T-cell (primary cell): ENCODE measurements around the gene BACE2. TPM values are rescaled to one million over a fixed set of nuclear protein-coding genes. Genes with fewer than 3 reads are reported as not detected.
A peak's percentile ranks its signal among the peaks of the same experiment; 100 is the strongest.

Experiments
- ATAC-seq, 4 experiments: fragments of 200-7000 bp in 3 of 4; fragments of 150-1000 bp in 1 of 4; cut with Tn5 transposase; replicated peaks in 1 of 4; 1 replicate in 3 of 4; 2 replicates in 1 of 4; pipeline ENCODE4 v1.10.0; 2021; ENCODE audit warnings: moderate library complexity in 3 of 4, mild to moderate bottlenecking in 2 of 4, moderate number of reproducible peaks in 1 of 4
- CTCF ChIA-PET, 2 donors: fragments of 300-600 bp; sonication (Branson Sonifier 250); formaldehyde crosslinking; loops; one replicate each; lab custom pipeline; 2022; ENCODE audit warnings: antibody characterized with exemption in 2 of 2; lab: Charles Lee
- POLR2A ChIA-PET, 2 donors: fragments of 300-600 bp; sonication (Branson Sonifier 250); formaldehyde crosslinking; loops; one replicate each; lab custom pipeline; 2022; ENCODE audit warnings: antibody characterized with exemption in 2 of 2; lab: Charles Lee
- DNase-seq, 35 experiments: peaks; one replicate each; pipeline versions ENCODE4 v3.0.0 to v3.0.0-alpha.2; 2013 to 2023
- H3K27ac ChIP-seq: one replicate; pipeline ENCODE4 v1.5.1; 2013; ENCODE audit warnings: low read length
- H3K27me3 ChIP-seq, 2 experiments: replicated peaks in 1 of 2; 1 replicate in 1 of 2; 2 replicates in 1 of 2; pipeline versions ENCODE4 v1.6.1 to v1.7.0; 2013; ENCODE audit warnings: low read length in 1 of 2, mixed read lengths in 1 of 2; ENCODE audit not compliant: control insufficient read depth in 2 of 2, insufficient read depth in 2 of 2; ENCODE audit errors: extremely low read depth in 1 of 2
- H3K36me3 ChIP-seq, 2 donors: 1 replicate in 1 of 2; 2 replicates in 1 of 2; pipeline versions ENCODE4 v1.6.1 to v1.7.0; 2013; ENCODE audit warnings: low read length in 1 of 2; ENCODE audit not compliant: control insufficient read depth in 2 of 2, insufficient read depth in 1 of 2; ENCODE audit errors: extremely low read depth in 1 of 2
- H3K4me1 ChIP-seq, 2 experiments: 1 replicate in 1 of 2; 2 replicates in 1 of 2; pipeline versions ENCODE4 v1.6.1 to v1.7.0; 2013; ENCODE audit warnings: low read length in 2 of 2, mixed read lengths in 1 of 2; ENCODE audit not compliant: insufficient read depth in 2 of 2, control insufficient read depth in 1 of 2; ENCODE audit errors: extremely low read depth in 1 of 2
- H3K4me3 ChIP-seq, 2 donors: 1 replicate in 1 of 2; 2 replicates in 1 of 2; pipeline versions ENCODE4 v1.5.1 to v1.7.0; 2013; ENCODE audit warnings: mild to moderate bottlenecking in 2 of 2, low read length in 1 of 2, moderate library complexity in 1 of 2; ENCODE audit not compliant: control insufficient read depth in 1 of 2; ENCODE audit errors: extremely low read depth in 1 of 2
- H3K9me3 ChIP-seq: 2 replicates; pipeline ENCODE4 v1.7.0; 2013
- H3K27ac Mint-ChIP-seq, 2 donors: one replicate each; pipeline ENCODE4 v1.8.0; 2020 to 2021; ENCODE audit warnings: mild to moderate bottlenecking in 2 of 2, mixed read lengths in 2 of 2
- H3K27me3 Mint-ChIP-seq, 2 donors: one replicate each; pipeline ENCODE4 v1.8.0; 2021 to 2022; ENCODE audit warnings: mixed read lengths in 2 of 2
- H3K36me3 Mint-ChIP-seq: one replicate; pipeline ENCODE4 v1.8.0; 2021; ENCODE audit warnings: mixed read lengths
- H3K4me1 Mint-ChIP-seq, 3 donors: one replicate each; pipeline ENCODE4 v1.8.0; 2020 to 2022; ENCODE audit warnings: mixed read lengths in 3 of 3, mild to moderate bottlenecking in 1 of 3
- H3K4me3 Mint-ChIP-seq, 3 donors: one replicate each; pipeline ENCODE4 v1.8.0; 2020 to 2022; ENCODE audit warnings: mild to moderate bottlenecking in 3 of 3, mixed read lengths in 3 of 3, moderate library complexity in 3 of 3
- H3K9me3 Mint-ChIP-seq, 3 donors: one replicate each; pipeline ENCODE4 v1.8.0; 2020 to 2022; ENCODE audit warnings: mixed read lengths in 3 of 3
- WGBS: methylation state at CpG from one replicate; pipeline ENCODE4 v1.1.5; 2013; ENCODE audit warnings: missing lambda C conversion rate; ENCODE audit not compliant: insufficient coverage; 5-methylcytosine and 5-hydroxymethylcytosine counted together
- total RNA-seq, 35 experiments: library from RNA in 6 of 35; stranded (reverse) in 6 of 35; fragments of 120-200 nt in 1 of 35; gene quantifications; one replicate each; pipeline versions ENCODE4 v1.2.1 to v1.2.4 and lab custom pipeline; 2013 to 2026

BACE2 gene
- total RNA-seq, 5 donors from 2014 or later (not counting 1 experiment from before 2014, with no cell fraction given), result 0.30 to 1.1 (median 0.68) TPM

GRCh38 chr21:41321211-41321907 is 153.4 kb downstream of the BACE2 start:
- H3K36me3 ChIP-seq, result no peaks in the 10 kb centered on the region
- no peak overlapping the region for H3K4me3 Mint-ChIP-seq
- peaks cover 0 to 36% of the 10 kb centered on the region in 2 experiments for H3K27me3 ChIP-seq
- ChIA-PET CTCF (no interaction called here), POLR2A (interaction anchor here in 1 of 2 donors (0.6 kb wide), 1 partner anchor 26 kb away, joined by 4 read pairs; no protein-coding TSS in a partner anchor)
- H3K27me3 Mint-ChIP-seq, result peaks cover 18 to 28% of the 10 kb centered on the region in 2 donors
- H3K27ac ChIP-seq, result no peak overlapping the region
- H3K27ac Mint-ChIP-seq, result no peak overlapping the region
- H3K9me3 Mint-ChIP-seq, result no peaks in the 10 kb centered on the region
- H3K4me1 Mint-ChIP-seq, result peaks cover 10 to 16% (median 15%) of the 10 kb centered on the region in 3 donors
- ATAC-seq (peak; percentile 40 to 96 (median 79)), DNase-seq (peak in 18 of 35 experiments; percentile 3 to 32 (median 16))
- no peak overlapping the region for H3K4me3 ChIP-seq
- no peaks in the 10 kb centered on the region for H3K9me3 ChIP-seq
- WGBS, result 35% methylated on average over 13 of the region's 20 CpGs
- H3K36me3 Mint-ChIP-seq, result no peaks in the 10 kb centered on the region
- peaks cover 0 to 11% of the 10 kb centered on the region in 2 experiments for H3K4me1 ChIP-seq

DNA sequence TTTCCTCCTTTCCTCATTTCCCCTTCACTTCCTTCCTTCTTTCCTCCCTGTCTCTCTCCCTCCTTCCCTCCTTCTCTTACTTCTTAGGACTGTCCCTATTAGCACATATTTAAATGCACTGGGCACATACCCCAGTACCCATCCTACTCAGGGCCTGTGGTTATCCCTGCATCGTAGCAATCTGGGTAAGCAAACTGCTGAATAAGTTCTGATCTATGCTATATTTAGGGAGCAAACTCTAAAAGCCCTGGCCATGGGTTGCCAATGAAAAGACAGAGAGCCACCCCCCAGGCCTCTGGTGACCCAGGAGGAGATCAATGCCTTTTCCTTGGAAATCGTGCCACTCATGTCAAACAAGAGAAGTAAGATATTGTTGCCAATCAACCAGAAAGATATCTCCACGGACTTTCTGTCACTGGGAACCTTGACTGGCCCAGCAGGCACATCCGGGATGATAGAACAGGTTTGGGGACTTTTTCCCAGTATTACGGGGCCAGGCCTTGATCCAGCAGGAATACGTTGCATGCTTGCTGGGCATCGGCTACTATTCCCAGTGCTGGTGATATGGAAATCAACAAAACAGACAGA is 154.0 kb downstream of the BACE2 start:
- ChIA-PET POLR2A (no interaction called here), CTCF (no interaction called here)
- Histone ChIP-seq H3K27ac (no peak overlapping the region), H3K9me3 (no peaks in the 10 kb centered on the region), H3K36me3 (no peaks in the 10 kb centered on the region), H3K27me3 (peaks cover 0 to 34% of the 10 kb centered on the region in 2 experiments), H3K4me1 (peaks cover 0 to 6% of the 10 kb centered on the region in 2 experiments), H3K4me3 (no peak overlapping the region)
- Mint-ChIP-seq H3K4me1 (peaks cover 10 to 16% (median 15%) of the 10 kb centered on the region in 3 donors), H3K36me3 (no peaks in the 10 kb centered on the region), H3K4me3 (no peak overlapping the region), H3K27me3 (peaks cover 18 to 28% of the 10 kb centered on the region in 2 donors), H3K27ac (no peak overlapping the region), H3K9me3 (no peaks in the 10 kb centered on the region)
- ATAC-seq (no peak), DNase-seq (no peak)
- 88% methylated on average over 5 of the region's 7 CpGs for WGBS

GRCh38 chr21:41322496-41323382 is 154.8 kb downstream of the BACE2 start:
- no peaks in the 10 kb centered on the region for H3K9me3 ChIP-seq
- no peak overlapping the region for H3K27ac ChIP-seq
- POLR2A ChIA-PET, result no interaction called here
- peaks cover 0 to 27% of the 10 kb centered on the region in 2 experiments for H3K27me3 ChIP-seq
- H3K4me3 ChIP-seq, result no peak overlapping the region
- H3K36me3 Mint-ChIP-seq, result no peaks in the 10 kb centered on the region
- peaks cover 3 to 12% (median 11%) of the 10 kb centered on the region in 3 donors for H3K4me1 Mint-ChIP-seq
- CTCF ChIA-PET, result no interaction called here
- ATAC-seq (no peak), DNase-seq (no peak)
- peaks cover 12 to 22% of the 10 kb centered on the region in 2 donors for H3K27me3 Mint-ChIP-seq
- H3K27ac Mint-ChIP-seq, result no peak overlapping the region
- H3K4me1 ChIP-seq, result peaks cover 0 to 4% of the 10 kb centered on the region in 2 experiments
- no peaks in the 10 kb centered on the region for H3K9me3 Mint-ChIP-seq
- 85% methylated on average over 19 of the region's 23 CpGs for WGBS
- no peak overlapping the region for H3K4me3 Mint-ChIP-seq
- H3K36me3 ChIP-seq, result no peaks in the 10 kb centered on the region

- CTCF ChIA-PET, result no interaction called here
- Mint-ChIP-seq H3K4me3 (no peak overlapping the region), H3K9me3 (no peaks in the 10 kb centered on the region), H3K36me3 (no peaks in the 10 kb centered on the region), H3K27ac (no peak overlapping the region), H3K27me3 (peaks cover 3 to 8% of the 10 kb centered on the region in 2 donors), H3K4me1 (peaks cover 3 to 12% (median 11%) of the 10 kb centered on the region in 3 donors)
- Histone ChIP-seq H3K27ac (no peak overlapping the region), H3K4me1 (peaks cover 0 to 4% of the 10 kb centered on the region in 2 experiments), H3K9me3 (no peaks in the 10 kb centered on the region), H3K36me3 (no peaks in the 10 kb centered on the region), H3K27me3 (peaks cover 0 to 17% of the 10 kb centered on the region in 2 experiments), H3K4me3 (no peak overlapping the region)
- 100% methylated on average over 5 of the region's 7 CpGs for WGBS
- no peak for DNase-seq
- no peak for ATAC-seq
- POLR2A ChIA-PET, result no interaction called here
Observed at GRCh38 chr21:41325138-41325912, 157.4 kb downstream of the BACE2 start.

DNA sequence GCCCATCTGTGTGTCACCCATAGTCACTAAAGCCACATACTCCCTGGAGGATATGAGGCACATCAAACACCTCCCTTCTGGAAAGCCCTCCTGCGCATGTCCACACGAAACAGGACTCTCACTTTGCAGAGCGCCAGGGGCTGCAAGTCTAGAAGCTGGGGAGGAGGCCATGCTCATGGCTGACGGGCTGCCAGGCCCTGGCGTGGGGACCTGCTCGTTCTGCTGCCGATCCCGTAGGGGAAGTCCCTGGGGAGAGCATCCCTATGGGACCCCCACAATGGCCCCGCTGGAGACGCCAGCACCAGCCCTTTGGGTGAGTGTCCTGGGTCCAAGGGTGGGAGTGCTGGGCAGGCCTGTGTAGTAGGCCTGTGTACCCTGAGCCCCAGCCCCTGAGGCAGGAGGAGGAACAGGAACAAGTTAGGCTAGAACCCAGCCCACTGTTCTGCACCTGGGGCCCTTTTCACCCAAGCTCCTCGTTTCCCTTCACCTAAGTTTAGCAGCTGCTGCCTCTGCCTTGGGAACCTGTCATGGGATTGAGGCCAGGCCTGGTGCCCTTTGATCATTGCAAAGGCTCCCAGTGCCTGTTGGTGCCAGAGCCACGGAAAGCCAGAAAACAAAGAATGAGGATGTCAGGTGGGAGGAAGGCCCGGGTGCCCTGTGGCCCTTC is 158.6 kb downstream of the BACE2 start:
- no peak for ATAC-seq
- H3K36me3 Mint-ChIP-seq, result no peaks in the 10 kb centered on the region

More for the DNA sequence above, 158.6 kb downstream of the BACE2 start:
- no peak overlapping the region for H3K4me3 ChIP-seq
- no peaks in the 10 kb centered on the region for H3K4me1 ChIP-seq
- H3K27ac ChIP-seq, result no peak overlapping the region
- Mint-ChIP-seq H3K4me3 (no peak overlapping the region), H3K4me1 (peaks cover 3 to 5% (median 3%) of the 10 kb centered on the region in 3 donors), H3K27ac (no peak overlapping the region), H3K27me3 (peaks cover 3% of the 10 kb centered on the region in 2 donors), H3K9me3 (no peaks in the 10 kb centered on the region)
- H3K36me3 ChIP-seq, result no peaks in the 10 kb centered on the region
- H3K27me3 ChIP-seq, result peaks cover 0 to 11% of the 10 kb centered on the region in 2 experiments
- POLR2A ChIA-PET, result no interaction called here
- no peaks in the 10 kb centered on the region for H3K9me3 ChIP-seq
- CTCF ChIA-PET, result no interaction called here
- DNase-seq, result no peak
- 89% methylated on average over 7 of the region's 13 CpGs for WGBS
